ENCODE measurements around the gene CCDC187. TPM values are rescaled to one million over a fixed set of nuclear protein-coding genes. Genes with fewer than 3 reads are reported as not detected.

The CCDC187 gene
- total and polyA plus RNA-seq, 3 donors from 2014 or later, result 13.8 to 61.5 (median 33.4) TPM

- DNase-seq, result no peak
- WGBS, 2 donors, result 72 to 73% methylated on average over 11 to 22 of the region's 22 CpGs
- Histone ChIP-seq H3K4me3 (no peak overlapping the region), H3K9me3 (no peaks in the 10 kb centered on the region), H3K4me1 (no peaks in the 10 kb centered on the region), H3K27me3 (no peaks in the 10 kb centered on the region), H3K36me3 (ENCODE audit: low read depth, missing control alignments) (no peaks in the 10 kb centered on the region), H3K27ac (no peak overlapping the region)
- intact Hi-C loops (cut with DNase I; ENCODE audit: low total_unique reads), result no loop called here
- TF ChIP-seq, protein P1, sequence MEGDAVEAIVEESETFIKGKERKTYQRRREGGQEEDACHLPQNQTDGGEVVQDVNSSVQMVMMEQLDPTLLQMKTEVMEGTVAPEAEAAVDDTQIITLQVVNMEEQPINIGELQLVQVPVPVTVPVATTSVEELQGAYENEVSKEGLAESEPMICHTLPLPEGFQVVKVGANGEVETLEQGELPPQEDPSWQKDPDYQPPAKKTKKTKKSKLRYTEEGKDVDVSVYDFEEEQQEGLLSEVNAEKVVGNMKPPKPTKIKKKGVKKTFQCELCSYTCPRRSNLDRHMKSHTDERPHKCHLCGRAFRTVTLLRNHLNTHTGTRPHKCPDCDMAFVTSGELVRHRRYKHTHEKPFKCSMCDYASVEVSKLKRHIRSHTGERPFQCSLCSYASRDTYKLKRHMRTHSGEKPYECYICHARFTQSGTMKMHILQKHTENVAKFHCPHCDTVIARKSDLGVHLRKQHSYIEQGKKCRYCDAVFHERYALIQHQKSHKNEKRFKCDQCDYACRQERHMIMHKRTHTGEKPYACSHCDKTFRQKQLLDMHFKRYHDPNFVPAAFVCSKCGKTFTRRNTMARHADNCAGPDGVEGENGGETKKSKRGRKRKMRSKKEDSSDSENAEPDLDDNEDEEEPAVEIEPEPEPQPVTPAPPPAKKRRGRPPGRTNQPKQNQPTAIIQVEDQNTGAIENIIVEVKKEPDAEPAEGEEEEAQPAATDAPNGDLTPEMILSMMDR (IDR thresholded peaks at IDR 0.05), result no peak
- TF ChIP-seq POLR2A (IDR thresholded peaks at IDR 0.05), result no peak
Observed at GRCh38 chr9:136309101-136309801, 5.4 kb upstream of the CCDC187 start.

- no peak overlapping the region for H3K27ac ChIP-seq
- no peaks in the 10 kb centered on the region for H3K36me3 ChIP-seq (ENCODE audit: low read depth, missing control alignments)
- H3K9me3 ChIP-seq, result no peaks in the 10 kb centered on the region
- intact Hi-C loops (cut with DNase I; ENCODE audit: low total_unique reads), result no loop called here
- no peaks in the 10 kb centered on the region for H3K4me1 ChIP-seq
- no peak for DNase-seq
- no peak overlapping the region for H3K4me3 ChIP-seq
- TF ChIP-seq, protein P1 (IDR thresholded peaks at IDR 0.05), result no peak
- no peak for TF ChIP-seq POLR2A (IDR thresholded peaks at IDR 0.05)
- no peaks in the 10 kb centered on the region for H3K27me3 ChIP-seq
Observed at GRCh38 chr9:136308702-136309053, 4.8 kb upstream of the CCDC187 start.

DNA sequence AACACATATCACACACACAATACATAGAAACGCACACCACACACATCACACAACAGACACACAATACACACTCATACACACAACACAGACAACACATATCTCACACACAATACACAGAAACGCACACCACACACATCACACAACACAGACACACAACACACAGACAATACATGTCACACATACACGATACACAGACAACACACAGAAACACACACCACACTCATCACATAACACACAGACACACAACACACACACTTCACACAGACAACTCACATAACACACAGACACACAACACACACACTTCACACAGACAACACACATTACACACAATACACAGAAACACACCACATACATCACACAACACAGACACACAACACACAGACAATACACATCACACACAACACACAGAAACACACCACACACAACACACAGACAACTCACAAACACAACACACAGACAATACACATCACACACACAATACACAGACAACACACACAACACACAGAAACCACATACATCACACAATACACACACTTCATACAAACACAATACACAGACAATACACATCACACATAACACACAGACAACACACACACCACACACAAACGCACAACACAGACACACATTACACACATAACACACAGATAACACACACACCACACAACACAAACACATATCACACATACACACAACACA lies 4.3 kb upstream of the CCDC187 start:
- Histone ChIP-seq H3K4me3 (no peak overlapping the region), H3K9me3 (no peaks in the 10 kb centered on the region), H3K27ac (no peak overlapping the region), H3K36me3 (ENCODE audit: low read depth, missing control alignments) (no peaks in the 10 kb centered on the region), H3K4me1 (no peaks in the 10 kb centered on the region), H3K27me3 (no peaks in the 10 kb centered on the region)
- WGBS, 2 donors, result 90 to 93% methylated on average over 4 of the region's 4 CpGs
- no peak for DNase-seq
- intact Hi-C loops (cut with DNase I; ENCODE audit: low total_unique reads), result no loop called here
- no peak for TF ChIP-seq POLR2A (IDR thresholded peaks at IDR 0.05)
- TF ChIP-seq, protein P1 (IDR thresholded peaks at IDR 0.05), result no peak

DNA sequence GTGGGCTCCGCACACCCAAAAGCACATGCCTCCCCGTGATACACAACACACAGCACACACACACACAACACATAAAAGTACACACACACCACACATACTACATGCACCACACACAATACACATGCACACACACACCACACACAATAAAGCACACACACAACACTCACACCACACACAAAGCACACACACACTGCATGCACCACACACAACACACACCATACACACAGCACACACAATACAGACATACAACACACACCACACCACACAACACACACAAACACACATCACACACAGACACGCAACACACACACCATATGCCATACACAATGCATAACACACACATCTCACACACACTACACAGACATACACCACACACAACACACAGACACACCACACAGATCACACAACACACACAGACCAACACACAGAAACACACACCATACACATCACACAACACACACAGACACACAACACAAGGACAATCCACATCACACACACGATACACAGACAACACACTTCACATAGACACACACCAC lies 3.4 kb upstream of the CCDC187 start:
- DNase-seq, result no peak
- Histone ChIP-seq H3K27ac (no peak overlapping the region), H3K36me3 (ENCODE audit: low read depth, missing control alignments) (no peaks in the 10 kb centered on the region), H3K9me3 (no peaks in the 10 kb centered on the region), H3K4me3 (no peak overlapping the region), H3K27me3 (no peaks in the 10 kb centered on the region), H3K4me1 (no peaks in the 10 kb centered on the region)
- TF ChIP-seq POLR2A (IDR thresholded peaks at IDR 0.05), result no peak
- TF ChIP-seq, protein P1 (IDR thresholded peaks at IDR 0.05), result no peak
- WGBS, 2 donors, result 68 to 83% methylated on average over 4 of the region's 4 CpGs
- intact Hi-C loops (cut with DNase I; ENCODE audit: low total_unique reads), result no loop called here
